ENCODE data around the gene UGGT1.

- TF ChIP-seq CTCF (IDR thresholded peaks at IDR 0.05): no peak
- no peak for TF ChIP-seq ZFX (IDR thresholded peaks at IDR 0.05; ENCODE audit: borderline replicate concordance)
Observed at GRCh38 chr2:128241896-128242295, 150.9 kb downstream of the UGGT1 start.

Measured in 22Rv1 (cell line).